ENCODE data around the gene ITFG2. TPM values are rescaled to one million over a fixed set of nuclear protein-coding genes. Genes with fewer than 3 reads are reported as not detected.
"Not testable (repeated sequence)": the region's sequence is repeated elsewhere in the genome, so short reads cannot be mapped to it uniquely, and the experiment has no call there.

ITFG2 gene
- polyA plus RNA-seq, 4 donors: 55.2 to 60.4 (median 60.1) TPM

- DNase-seq (ENCODE audit: low read depth in 4 of 4, low spot score in 3 of 4): no peak
These were observed 45.9 kb downstream of the ITFG2 start for GRCh38 chr12:2858334-2858733.

- no peak for DNase-seq (ENCODE audit: low read depth in 4 of 4, low spot score in 3 of 4)
These were observed 46.5 kb downstream of the ITFG2 start for GRCh38 chr12:2858944-2859421.

- DNase-seq (ENCODE audit: low read depth in 4 of 4, low spot score in 3 of 4): no peak
These were observed 47.7 kb downstream of the ITFG2 start for GRCh38 chr12:2860170-2860569.

GRCh38 chr12:2862876-2863275 is 50.4 kb downstream of the ITFG2 start:
- no peak for DNase-seq (ENCODE audit: low read depth in 4 of 4, low spot score in 3 of 4)

- DNase-seq (ENCODE audit: low read depth in 4 of 4, low spot score in 3 of 4): not testable (repeated sequence)
These were observed 50.9 kb downstream of the ITFG2 start for GRCh38 chr12:2863402-2863801.

- no peak for DNase-seq (ENCODE audit: low read depth in 4 of 4, low spot score in 3 of 4)
These were observed 51.7 kb downstream of the ITFG2 start for GRCh38 chr12:2864198-2864597.

- not testable (repeated sequence) for DNase-seq (ENCODE audit: low read depth in 4 of 4, low spot score in 3 of 4)
These were observed 56.6 kb downstream of the ITFG2 start for GRCh38 chr12:2868986-2869632.

Other genes with a start within 250 kb of the ITFG2 start
- gene FKBP4, start 17.7 kb upstream of the ITFG2 start, polyA plus RNA-seq (ENCODE audit: insufficient read length in 4 of 4): 100 to 1,000 TPM; 132 to 164 (median 142) TPM
- 10 to 100 TPM; 33.4 to 40.0 (median 34.4) TPM for gene NRIP2, start 22.4 kb downstream of the ITFG2 start, polyA plus RNA-seq (ENCODE audit: insufficient read length in 4 of 4)
- gene TEX52, start 44.4 kb downstream of the ITFG2 start, polyA plus RNA-seq (ENCODE audit: insufficient read length in 4 of 4): under 1 TPM; 0.40 to 0.80 (median 0.64) TPM
- gene FOXM1, start 64.5 kb downstream of the ITFG2 start, polyA plus RNA-seq (ENCODE audit: insufficient read length in 4 of 4): 10 to 100 TPM; 26.6 to 31.3 (median 29.8) TPM
- 10 to 100 TPM; 42.6 to 53.6 (median 44.0) TPM for gene RHNO1, start 64.6 kb downstream of the ITFG2 start, polyA plus RNA-seq (ENCODE audit: insufficient read length in 4 of 4)
- gene TULP3, start 78.2 kb downstream of the ITFG2 start, polyA plus RNA-seq (ENCODE audit: insufficient read length in 4 of 4): 10 to 100 TPM; 31.1 to 39.4 (median 36.4) TPM
- 10 to 100 TPM; 16.9 to 23.7 (median 18.7) TPM for gene TEAD4, start 146.7 kb downstream of the ITFG2 start, polyA plus RNA-seq (ENCODE audit: insufficient read length in 4 of 4)

All from right renal pelvis (tissue), 4 donors.